Neuronal stem cell (in vitro differentiated cells): ENCODE results near the gene SMURF2.

Source experiments
- DNase-seq: peaks from one replicate; pipeline ENCODE4 v3.0.0-alpha.2; 2013; ENCODE audit warnings: low spot score
- H2AFZ ChIP-seq: one replicate; pipeline ENCODE4 v1.6.1; 2013; ENCODE audit warnings: mild to moderate bottlenecking, low read length, inconsistent platforms
- H2AK5ac ChIP-seq: 2 replicates; pipeline ENCODE4 v1.6.1; 2013; ENCODE audit warnings: low read depth, mild to moderate bottlenecking, inconsistent platforms, low read length, moderate library complexity, mixed read lengths
- H2BK120ac ChIP-seq: 2 replicates; pipeline ENCODE4 v1.6.1; 2013; ENCODE audit warnings: low read depth, mild to moderate bottlenecking, inconsistent platforms, low read length, moderate library complexity, mixed read lengths
- H2BK12ac ChIP-seq: one replicate; pipeline ENCODE4 v1.6.1; 2013; ENCODE audit warnings: low read length, inconsistent platforms
- H2BK15ac ChIP-seq: 2 replicates; pipeline ENCODE4 v1.6.1; 2013; ENCODE audit warnings: mild to moderate bottlenecking, low read length, inconsistent platforms, mixed read lengths
- H2BK5ac ChIP-seq: one replicate; pipeline ENCODE4 v1.6.1; 2013; ENCODE audit warnings: inconsistent platforms, mild to moderate bottlenecking, low read length, moderate library complexity
- H3K14ac ChIP-seq: one replicate; pipeline ENCODE4 v1.6.1; 2013; ENCODE audit warnings: low read length, inconsistent platforms
- H3K18ac ChIP-seq: 2 replicates; pipeline ENCODE4 v1.6.1; 2013; ENCODE audit warnings: low read length, inconsistent platforms
- H3K23ac ChIP-seq: 2 replicates; pipeline ENCODE4 v1.6.1; 2013; ENCODE audit warnings: low read depth, mild to moderate bottlenecking, mixed read lengths, low read length, inconsistent platforms; ENCODE audit not compliant: poor library complexity
- H3K27ac ChIP-seq: replicated peaks from 3 replicates; pipeline ENCODE4 v1.5.1; 2013; ENCODE audit warnings: low read length, inconsistent platforms
- H3K27me3 ChIP-seq, 3 experiments: 2 replicates each; pipeline ENCODE4 v1.6.1; 2013; ENCODE audit warnings: low read length in 3 of 3, mild to moderate bottlenecking in 2 of 3, inconsistent platforms in 1 of 3, low read depth in 1 of 3, mixed read lengths in 1 of 3, moderate library complexity in 1 of 3; ENCODE audit not compliant: control insufficient read depth in 3 of 3, insufficient read depth in 3 of 3
- H3K36me3 ChIP-seq, 2 donors: replicated peaks in 1 of 2; 2 replicates each; pipeline ENCODE4 v1.6.1; 2013; ENCODE audit warnings: low read length in 2 of 2; ENCODE audit not compliant: control insufficient read depth in 2 of 2, insufficient read depth in 2 of 2
- H3K4ac ChIP-seq: 2 replicates; pipeline ENCODE4 v1.6.1; 2013; ENCODE audit warnings: inconsistent platforms, mild to moderate bottlenecking, low read length, moderate library complexity
- H3K4me1 ChIP-seq, 2 donors: 1 replicate in 1 of 2; 2 replicates in 1 of 2; pipeline ENCODE4 v1.6.1; 2013; ENCODE audit warnings: low read length in 2 of 2, low read depth in 1 of 2; ENCODE audit not compliant: control insufficient read depth in 2 of 2, insufficient read depth in 1 of 2
- H3K4me2 ChIP-seq: one replicate; pipeline ENCODE4 v1.6.1; 2013; ENCODE audit warnings: mild to moderate bottlenecking, low read length, inconsistent platforms; ENCODE audit not compliant: insufficient read depth, poor library complexity, severe bottlenecking
- H3K4me3 ChIP-seq, 2 donors: 2 replicates each; pipeline ENCODE4 v1.5.1; 2013; ENCODE audit warnings: low read length in 2 of 2, mild to moderate bottlenecking in 2 of 2, inconsistent platforms in 1 of 2, moderate library complexity in 1 of 2
- H3K79me1 ChIP-seq: one replicate; pipeline ENCODE4 v1.6.1; 2013; ENCODE audit warnings: low read depth, mild to moderate bottlenecking, inconsistent platforms, low read length, moderate library complexity
- H3K9ac ChIP-seq: one replicate; pipeline ENCODE4 v1.6.1; 2013; ENCODE audit warnings: mild to moderate bottlenecking, low read depth, low read length, inconsistent platforms; ENCODE audit not compliant: poor library complexity
- H3K9me3 ChIP-seq, 2 donors: replicated peaks in 1 of 2; 2 replicates each; pipeline versions ENCODE3 to v1.6.1; 2013; ENCODE audit warnings: low read length in 2 of 2, mild to moderate bottlenecking in 2 of 2, inconsistent platforms in 1 of 2, low read depth in 1 of 2, mixed read lengths in 1 of 2, moderate library complexity in 1 of 2; ENCODE audit not compliant: control insufficient read depth in 2 of 2, insufficient read depth in 1 of 2
- H4K8ac ChIP-seq: one replicate; pipeline ENCODE4 v1.6.1; 2013; ENCODE audit warnings: low read depth, mild to moderate bottlenecking, inconsistent platforms, low read length, moderate library complexity
- H4K91ac ChIP-seq: one replicate; pipeline ENCODE4 v1.6.1; 2013; ENCODE audit warnings: low read length, low read depth, mild to moderate bottlenecking, inconsistent platforms; ENCODE audit not compliant: poor library complexity
- WGBS, 2 donors: extraction: QIAGEN DNeasy Blood & Tissue Kit; methylation state at CpG; one replicate each; pipeline ENCODE4 v1.1.7; 2013; ENCODE audit warnings: missing lambda C conversion rate in 2 of 2, mixed read lengths in 1 of 2; ENCODE audit not compliant: insufficient read length in 2 of 2, insufficient replicate concordance in 1 of 2; ENCODE audit errors: extremely low coverage in 2 of 2; 5-methylcytosine and 5-hydroxymethylcytosine counted together

SMURF2 gene

DNA sequence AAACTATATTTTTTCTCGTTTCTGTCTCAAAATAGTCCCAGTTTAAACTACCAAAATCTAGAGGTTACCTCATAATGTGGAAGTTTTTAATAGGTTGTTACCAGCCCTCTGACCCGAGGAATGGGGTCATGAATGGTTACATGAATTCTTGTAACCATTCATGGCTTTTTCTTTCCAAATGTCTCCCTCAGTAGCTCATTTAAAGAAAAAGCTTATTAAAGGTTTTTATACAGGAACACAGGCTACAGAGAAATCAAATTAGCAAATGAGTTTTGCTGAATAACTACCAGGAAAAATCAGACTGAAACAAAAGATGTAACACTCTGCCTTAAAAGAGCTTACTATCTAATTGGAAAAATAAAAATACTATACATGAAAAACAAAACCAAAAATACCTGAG lies 63.4 kb downstream of the SMURF2 start:
- Histone ChIP-seq H4K8ac (no peak overlapping the region), H3K4me1 (peaks cover 0 to 3% of the 10 kb centered on the region in 2 donors), H3K79me1 (no peaks in the 10 kb centered on the region), H3K27me3 (no peaks in the 10 kb centered on the region), H2AFZ (no peak overlapping the region), H3K27ac (no peak overlapping the region), H2BK15ac (no peak overlapping the region), H3K23ac (no peak overlapping the region), H2BK120ac (no peak overlapping the region), H3K4ac (no peak overlapping the region), H4K91ac (no peak overlapping the region), H3K4me3 (no peak overlapping the region), H2BK5ac (no peak overlapping the region), H3K9ac (no peak overlapping the region), H2BK12ac (no peak overlapping the region), H3K14ac (no peak overlapping the region), H3K4me2 (no peak overlapping the region), H3K36me3 (peaks cover 0 to 44% of the 10 kb centered on the region in 2 donors), H2AK5ac (no peak overlapping the region), H3K18ac (no peak overlapping the region), H3K9me3 (no peaks in the 10 kb centered on the region)
- WGBS, 2 donors, result no CpG with 5 or more reads among the region's 2 CpGs
- DNase-seq, result no peak

DNA sequence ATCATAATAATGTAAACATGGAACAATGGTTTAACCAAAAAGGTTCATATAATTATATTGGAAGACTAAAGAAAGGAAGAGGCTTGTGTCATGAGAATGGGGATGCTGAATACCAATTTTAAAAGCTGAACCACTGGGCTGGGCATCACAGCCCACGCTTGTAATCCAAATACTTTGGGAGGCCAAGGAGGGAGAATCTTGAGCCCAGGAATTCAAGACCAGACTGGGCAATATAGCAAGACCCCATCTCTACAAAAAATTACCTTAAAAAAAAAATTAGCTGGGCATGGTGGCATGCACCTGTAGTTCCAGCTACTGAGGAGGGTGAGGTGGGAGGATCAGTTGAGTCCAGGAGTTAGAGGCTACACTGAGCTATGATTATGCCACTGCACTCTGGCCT lies 65.1 kb downstream of the SMURF2 start:
- Histone ChIP-seq H3K4me1 (peaks cover 0 to 3% of the 10 kb centered on the region in 2 donors), H3K9me3 (no peaks in the 10 kb centered on the region), H2BK5ac (no peak overlapping the region), H2BK120ac (no peak overlapping the region), H3K79me1 (no peaks in the 10 kb centered on the region), H3K4ac (no peak overlapping the region), H3K9ac (no peak overlapping the region), H4K8ac (no peak overlapping the region), H3K36me3 (peaks cover 0 to 60% of the 10 kb centered on the region in 2 donors), H3K18ac (no peak overlapping the region), H3K4me2 (no peak overlapping the region), H3K27ac (no peak overlapping the region), H2AFZ (no peak overlapping the region), H3K23ac (no peak overlapping the region), H3K4me3 (no peak overlapping the region), H2BK15ac (no peak overlapping the region), H2AK5ac (no peak overlapping the region), H3K27me3 (no peaks in the 10 kb centered on the region), H2BK12ac (no peak overlapping the region), H4K91ac (no peak overlapping the region), H3K14ac (no peak overlapping the region)
- DNase-seq, result no peak
- no CpG with 5 or more reads among the region's 1 CpG for WGBS, 2 donors

DNA sequence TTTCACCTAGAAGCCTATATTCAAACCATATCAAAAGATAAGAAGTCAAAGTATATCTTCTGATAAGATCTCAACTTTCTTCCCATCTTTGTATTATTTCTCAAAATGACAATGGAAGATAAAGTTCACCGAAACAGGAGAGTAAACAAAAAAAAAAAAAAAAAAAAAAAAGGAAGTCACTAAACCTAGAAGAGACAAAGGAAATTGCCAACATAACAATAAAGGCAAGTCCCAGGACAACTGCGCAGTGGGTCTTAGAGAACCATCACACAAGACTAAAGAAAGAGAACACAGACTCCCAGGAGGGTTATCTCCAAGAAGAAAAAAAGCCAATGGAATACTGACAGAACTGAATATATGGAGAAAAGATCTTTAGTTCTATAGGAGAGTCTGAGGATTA lies 65.7 kb downstream of the SMURF2 start:
- no peak overlapping the region for H2BK120ac ChIP-seq
- no peaks in the 10 kb centered on the region for H3K9me3 ChIP-seq
- no peak overlapping the region for H3K9ac ChIP-seq
- H3K18ac ChIP-seq, result no peak overlapping the region
- H2AFZ ChIP-seq, result no peak overlapping the region
- no peak overlapping the region for H4K8ac ChIP-seq
- no peak overlapping the region for H3K23ac ChIP-seq
- H4K91ac ChIP-seq, result no peak overlapping the region
- H3K79me1 ChIP-seq, result no peaks in the 10 kb centered on the region
- H2BK12ac ChIP-seq, result no peak overlapping the region
- H3K27ac ChIP-seq, result no peak overlapping the region
- no peaks in the 10 kb centered on the region for H3K27me3 ChIP-seq
- peaks cover 0 to 65% of the 10 kb centered on the region in 2 donors for H3K36me3 ChIP-seq
- H3K14ac ChIP-seq, result no peak overlapping the region
- H3K4ac ChIP-seq, result no peak overlapping the region
- no peak overlapping the region for H2BK5ac ChIP-seq
- H3K4me2 ChIP-seq, result no peak overlapping the region
- no CpG with 5 or more reads among the region's 2 CpGs for WGBS, 2 donors
- no peak overlapping the region for H2AK5ac ChIP-seq
- no peak for DNase-seq
- H2BK15ac ChIP-seq, result no peak overlapping the region
- H3K4me3 ChIP-seq, result no peak overlapping the region
- peaks cover 0 to 3% of the 10 kb centered on the region in 2 donors for H3K4me1 ChIP-seq

DNA sequence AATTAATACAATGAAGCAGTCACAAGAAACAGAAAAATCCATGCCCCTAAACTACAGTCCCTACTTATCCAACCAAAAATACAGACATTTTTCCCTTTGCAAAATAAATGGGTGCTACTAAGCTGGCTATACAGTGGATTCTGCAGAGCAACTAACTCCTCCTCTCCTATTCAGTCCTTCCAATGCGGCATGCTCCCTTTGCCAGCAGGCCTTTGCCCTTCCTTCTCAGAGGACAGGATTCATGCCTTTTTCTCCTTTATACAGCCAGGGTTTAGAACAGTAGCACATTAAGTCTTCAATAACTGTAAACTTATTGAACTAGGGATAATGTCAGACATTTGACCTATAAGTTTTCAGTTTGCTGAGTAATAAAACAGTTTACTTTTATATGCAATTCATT lies 70.2 kb downstream of the SMURF2 start:
- no peak for DNase-seq
- Histone ChIP-seq H2AK5ac (no peak overlapping the region), H2AFZ (no peak overlapping the region), H3K9ac (no peak overlapping the region), H3K4me3 (no peak overlapping the region), H2BK5ac (no peak overlapping the region), H3K4me2 (no peak overlapping the region), H4K91ac (no peak overlapping the region), H3K14ac (no peak overlapping the region), H3K27ac (no peak overlapping the region), H3K4ac (no peak overlapping the region), H4K8ac (no peak overlapping the region), H3K79me1 (no peaks in the 10 kb centered on the region), H3K23ac (no peak overlapping the region), H3K27me3 (no peaks in the 10 kb centered on the region), H2BK12ac (no peak overlapping the region), H2BK15ac (no peak overlapping the region), H3K18ac (no peak overlapping the region), H2BK120ac (no peak overlapping the region), H3K36me3 (peaks cover 0 to 67% of the 10 kb centered on the region in 2 donors), H3K9me3 (no peaks in the 10 kb centered on the region), H3K4me1 (no peaks in the 10 kb centered on the region)
- WGBS, 2 donors, result no CpG with 5 or more reads among the region's 1 CpG
